Right lobe of liver (tissue), 4 donors: ENCODE measurements around the gene SGSM2.

ENCODE experiments used
- POLR2A ChIP-seq: fragments of 450-650 bp; IDR thresholded peaks from one replicate; pipeline ENCODE4 v1.6.1; 2017; ENCODE audit warnings: antibody characterized with exemption, mild to moderate bottlenecking
- TF ChIP-seq, protein P1 (sequence below), 4 donors: fragments of 200-600 bp in 3 of 4; fragments of 450-650 bp in 1 of 4; IDR thresholded peaks; one replicate each; pipeline versions ENCODE4 v1.5.1 to v1.8.0; 2016 to 2022; ENCODE audit warnings: antibody characterized with exemption in 4 of 4, mild to moderate bottlenecking in 2 of 4
- donor health status: DM: no; HTN: no; CAD: no.
- donor health status: DM: no; HTN: no; CAD: no.
- donor health status: DM: no; HTN: yes; CAD: no.

DNA sequence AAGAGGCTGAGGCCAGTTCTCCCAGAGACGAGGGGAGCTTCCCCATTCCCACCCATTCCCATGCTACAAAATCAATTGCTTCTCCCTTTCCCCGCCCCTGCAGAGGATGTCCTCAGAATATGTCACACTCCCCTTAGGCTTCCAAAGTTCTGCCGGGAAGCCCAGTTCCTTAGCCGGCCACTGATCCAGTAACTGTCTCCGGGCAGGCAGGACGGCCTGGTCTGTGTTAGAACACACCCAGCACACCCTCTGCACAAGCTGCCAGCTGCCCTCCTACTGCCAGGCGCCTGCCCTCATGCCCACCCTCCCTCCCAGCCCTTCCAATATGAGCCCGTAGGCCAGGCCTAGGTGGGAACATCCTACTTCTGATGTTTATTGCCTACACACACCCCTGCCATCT lies 31.1 kb downstream of the SGSM2 start:
- TF ChIP-seq POLR2A: no peak
- TF ChIP-seq, protein P1, sequence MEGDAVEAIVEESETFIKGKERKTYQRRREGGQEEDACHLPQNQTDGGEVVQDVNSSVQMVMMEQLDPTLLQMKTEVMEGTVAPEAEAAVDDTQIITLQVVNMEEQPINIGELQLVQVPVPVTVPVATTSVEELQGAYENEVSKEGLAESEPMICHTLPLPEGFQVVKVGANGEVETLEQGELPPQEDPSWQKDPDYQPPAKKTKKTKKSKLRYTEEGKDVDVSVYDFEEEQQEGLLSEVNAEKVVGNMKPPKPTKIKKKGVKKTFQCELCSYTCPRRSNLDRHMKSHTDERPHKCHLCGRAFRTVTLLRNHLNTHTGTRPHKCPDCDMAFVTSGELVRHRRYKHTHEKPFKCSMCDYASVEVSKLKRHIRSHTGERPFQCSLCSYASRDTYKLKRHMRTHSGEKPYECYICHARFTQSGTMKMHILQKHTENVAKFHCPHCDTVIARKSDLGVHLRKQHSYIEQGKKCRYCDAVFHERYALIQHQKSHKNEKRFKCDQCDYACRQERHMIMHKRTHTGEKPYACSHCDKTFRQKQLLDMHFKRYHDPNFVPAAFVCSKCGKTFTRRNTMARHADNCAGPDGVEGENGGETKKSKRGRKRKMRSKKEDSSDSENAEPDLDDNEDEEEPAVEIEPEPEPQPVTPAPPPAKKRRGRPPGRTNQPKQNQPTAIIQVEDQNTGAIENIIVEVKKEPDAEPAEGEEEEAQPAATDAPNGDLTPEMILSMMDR (IDR thresholded peaks at IDR 0.05): no peak
